Testis (tissue), 2 donors: ENCODE results near the gene NPAS3.

ENCODE experiments used
- POLR2A ChIP-seq: fragments of 450-650 bp; IDR thresholded peaks from one replicate; pipeline ENCODE4 v1.6.1; 2017; ENCODE audit warnings: antibody characterized with exemption, mild to moderate bottlenecking, moderate library complexity
- TF ChIP-seq, protein P1 (sequence below), 3 experiments: fragments of 450-650 bp in 2 of 3; fragments of 200-600 bp in 1 of 3; sonication (generic) in 1 of 3; IDR thresholded peaks; one replicate each; pipeline ENCODE4 v1.5.1; 2016 to 2019; ENCODE audit warnings: antibody characterized with exemption in 3 of 3, mild to moderate bottlenecking in 2 of 3, moderate library complexity in 1 of 3

DNA sequence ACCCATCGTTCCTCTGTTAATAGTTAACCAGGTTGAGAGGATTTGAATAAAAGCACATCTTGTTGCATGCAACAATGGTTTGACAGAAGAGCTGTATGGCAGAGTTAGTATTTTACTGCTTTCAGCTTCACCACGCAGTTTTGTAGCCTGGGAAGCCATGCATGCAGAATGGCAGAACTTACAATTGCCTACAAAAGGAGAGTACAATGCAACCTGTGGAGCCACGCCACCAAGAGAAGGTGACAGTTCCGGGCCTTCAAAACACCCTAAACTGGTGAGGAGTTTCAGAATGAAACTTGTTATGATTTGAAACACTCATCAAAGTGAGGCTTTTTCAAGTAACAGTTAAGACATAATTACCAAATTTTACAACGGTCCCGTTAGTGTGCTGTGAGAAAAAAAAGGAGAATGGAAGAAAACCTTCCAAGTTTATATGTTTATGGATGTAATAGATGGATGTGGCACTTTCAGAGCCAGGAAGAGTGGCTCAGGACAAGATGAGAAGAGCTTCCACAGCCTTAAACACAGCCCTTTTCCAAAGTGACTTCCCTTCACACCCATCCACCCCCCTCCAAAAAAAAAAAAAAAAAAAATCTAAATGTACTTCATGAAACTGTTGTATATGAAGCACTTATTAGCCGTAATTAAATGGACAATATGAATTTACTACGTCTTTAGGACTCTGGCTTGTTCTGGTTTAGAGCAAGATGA, 853.5 kb downstream of the NPAS3 start:
- TF ChIP-seq, protein P1, sequence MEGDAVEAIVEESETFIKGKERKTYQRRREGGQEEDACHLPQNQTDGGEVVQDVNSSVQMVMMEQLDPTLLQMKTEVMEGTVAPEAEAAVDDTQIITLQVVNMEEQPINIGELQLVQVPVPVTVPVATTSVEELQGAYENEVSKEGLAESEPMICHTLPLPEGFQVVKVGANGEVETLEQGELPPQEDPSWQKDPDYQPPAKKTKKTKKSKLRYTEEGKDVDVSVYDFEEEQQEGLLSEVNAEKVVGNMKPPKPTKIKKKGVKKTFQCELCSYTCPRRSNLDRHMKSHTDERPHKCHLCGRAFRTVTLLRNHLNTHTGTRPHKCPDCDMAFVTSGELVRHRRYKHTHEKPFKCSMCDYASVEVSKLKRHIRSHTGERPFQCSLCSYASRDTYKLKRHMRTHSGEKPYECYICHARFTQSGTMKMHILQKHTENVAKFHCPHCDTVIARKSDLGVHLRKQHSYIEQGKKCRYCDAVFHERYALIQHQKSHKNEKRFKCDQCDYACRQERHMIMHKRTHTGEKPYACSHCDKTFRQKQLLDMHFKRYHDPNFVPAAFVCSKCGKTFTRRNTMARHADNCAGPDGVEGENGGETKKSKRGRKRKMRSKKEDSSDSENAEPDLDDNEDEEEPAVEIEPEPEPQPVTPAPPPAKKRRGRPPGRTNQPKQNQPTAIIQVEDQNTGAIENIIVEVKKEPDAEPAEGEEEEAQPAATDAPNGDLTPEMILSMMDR (IDR thresholded peaks at IDR 0.05) = no peak
- TF ChIP-seq POLR2A = no peak
